Epithelial cell of proximal tubule (primary cell): ENCODE results near the gene TNK2. TPM values are rescaled to one million over a fixed set of nuclear protein-coding genes. Genes with fewer than 3 reads are reported as not detected.

Source experiments
- DNase-seq: peaks from one replicate; pipeline ENCODE4 v3.0.0-alpha.2; 2011; ENCODE audit warnings: low read depth
- H3K4me3 ChIP-seq: 2 replicates; pipeline ENCODE4 v1.5.1; 2011; ENCODE audit warnings: low read depth, mild to moderate bottlenecking, low read length
- total RNA-seq: library from RNA; depleted of rRNA; stranded (reverse); fragments of >200 nt; gene quantifications from 2 replicates; pipeline ENCODE4 v1.2.3, GENCODE V29; 2015
- TF ChIP-seq, protein P1 (sequence below): conservative IDR thresholded peaks from 2 replicates; pipeline ENCODE4 v1.5.1; 2012; ENCODE audit warnings: low read depth, mild to moderate bottlenecking, low read length

TNK2 gene
- total RNA-seq, 1 donor from 2014 or later: 21.0 TPM

DNA sequence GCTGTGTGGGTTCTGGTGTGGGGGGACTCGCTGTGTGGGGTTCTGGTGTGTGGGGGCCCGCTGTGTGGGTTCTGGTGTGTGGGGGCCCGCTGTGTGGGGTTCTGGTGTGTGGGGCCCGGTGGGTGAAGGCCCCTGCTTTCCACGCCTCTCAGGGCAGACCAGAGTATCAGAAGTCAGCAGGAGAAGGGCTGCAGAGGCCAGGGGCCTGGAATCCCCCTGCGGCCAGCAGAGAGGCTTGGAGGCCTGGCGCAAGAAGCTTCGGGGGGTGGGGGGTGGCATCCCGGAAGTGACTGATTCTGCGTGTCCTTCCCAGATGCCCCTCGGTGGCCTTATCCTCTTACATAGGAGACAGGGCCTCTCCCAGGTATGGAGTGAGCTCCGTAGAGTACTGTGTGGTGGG is 37.4 kb downstream of the TNK2 start:
- H3K4me3 ChIP-seq: no peak overlapping the region

GRCh38 chr3:195870442-195870841 is 37.9 kb downstream of the TNK2 start:
- no peak for DNase-seq
- no peak overlapping the region for H3K4me3 ChIP-seq
- TF ChIP-seq, protein P1, sequence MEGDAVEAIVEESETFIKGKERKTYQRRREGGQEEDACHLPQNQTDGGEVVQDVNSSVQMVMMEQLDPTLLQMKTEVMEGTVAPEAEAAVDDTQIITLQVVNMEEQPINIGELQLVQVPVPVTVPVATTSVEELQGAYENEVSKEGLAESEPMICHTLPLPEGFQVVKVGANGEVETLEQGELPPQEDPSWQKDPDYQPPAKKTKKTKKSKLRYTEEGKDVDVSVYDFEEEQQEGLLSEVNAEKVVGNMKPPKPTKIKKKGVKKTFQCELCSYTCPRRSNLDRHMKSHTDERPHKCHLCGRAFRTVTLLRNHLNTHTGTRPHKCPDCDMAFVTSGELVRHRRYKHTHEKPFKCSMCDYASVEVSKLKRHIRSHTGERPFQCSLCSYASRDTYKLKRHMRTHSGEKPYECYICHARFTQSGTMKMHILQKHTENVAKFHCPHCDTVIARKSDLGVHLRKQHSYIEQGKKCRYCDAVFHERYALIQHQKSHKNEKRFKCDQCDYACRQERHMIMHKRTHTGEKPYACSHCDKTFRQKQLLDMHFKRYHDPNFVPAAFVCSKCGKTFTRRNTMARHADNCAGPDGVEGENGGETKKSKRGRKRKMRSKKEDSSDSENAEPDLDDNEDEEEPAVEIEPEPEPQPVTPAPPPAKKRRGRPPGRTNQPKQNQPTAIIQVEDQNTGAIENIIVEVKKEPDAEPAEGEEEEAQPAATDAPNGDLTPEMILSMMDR: no peak

More for the DNA sequence above, 37.4 kb downstream of the TNK2 start:
- TF ChIP-seq, protein P1: no peak
- DNase-seq: no peak

DNA sequence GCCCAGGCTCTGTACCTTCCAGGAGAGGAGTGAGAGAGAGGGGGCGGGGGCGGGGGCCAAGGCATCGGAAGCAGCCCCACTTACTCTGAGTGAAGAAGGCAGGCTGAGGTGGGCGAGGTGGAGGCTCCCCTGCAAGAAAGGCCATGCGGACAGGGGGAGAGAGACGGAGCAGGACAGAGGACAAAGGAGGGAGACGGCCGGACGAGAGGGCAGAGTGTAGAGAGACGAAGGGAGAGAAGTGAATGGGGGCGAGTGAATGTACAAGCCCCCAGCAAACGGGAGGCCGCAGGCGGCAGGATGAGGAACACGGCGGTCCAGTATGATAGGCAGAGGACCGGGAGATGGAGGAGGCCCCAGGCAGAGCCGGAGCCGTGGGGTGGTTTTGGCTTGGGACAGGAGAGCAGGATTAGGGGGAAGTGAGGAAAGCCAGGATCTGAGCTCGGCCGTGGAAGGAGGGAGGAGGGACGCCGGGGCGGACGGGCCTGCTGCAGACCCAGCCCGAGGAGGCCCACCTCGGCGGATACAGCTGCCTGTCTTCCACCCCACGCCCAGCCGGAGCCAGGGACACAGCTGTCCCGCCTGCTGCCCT is 38.8 kb downstream of the TNK2 start:
- DNase-seq: no peak
- no peak overlapping the region for H3K4me3 ChIP-seq
- TF ChIP-seq, protein P1: no peak

GRCh38 chr3:195868866-195869412 is 39.4 kb downstream of the TNK2 start:
- no peak for DNase-seq
- TF ChIP-seq, protein P1: no peak
- H3K4me3 ChIP-seq: no peak overlapping the region

DNA sequence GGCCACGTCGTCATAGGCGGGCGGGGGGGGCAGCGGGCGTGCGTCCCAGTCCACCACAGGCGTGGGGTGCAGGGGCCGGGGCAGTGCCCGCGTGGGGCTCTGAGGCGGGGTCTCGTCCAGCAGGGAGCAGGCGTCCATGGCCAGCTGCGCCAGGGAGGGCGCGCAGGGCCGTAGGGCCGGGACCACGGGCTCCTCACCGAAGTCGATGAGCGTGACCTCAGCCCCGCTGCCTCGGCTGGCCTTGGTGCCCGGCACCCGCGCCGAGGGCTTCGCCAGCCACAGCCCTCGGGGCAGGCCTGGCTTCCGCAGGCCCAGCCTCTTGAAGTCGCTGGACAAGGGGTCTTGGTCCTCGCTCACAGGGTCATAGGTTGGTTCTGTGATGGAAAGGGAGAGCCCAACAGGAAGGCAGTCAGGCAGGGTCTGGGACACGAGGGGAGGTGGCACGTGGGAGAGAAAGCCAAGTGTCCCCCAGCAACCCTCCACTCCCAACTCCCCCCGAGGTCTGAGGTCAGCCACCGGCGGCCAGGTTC is 40.0 kb downstream of the TNK2 start:
- DNase-seq: no peak
- TF ChIP-seq, protein P1: no peak
- no peak overlapping the region for H3K4me3 ChIP-seq

DNA sequence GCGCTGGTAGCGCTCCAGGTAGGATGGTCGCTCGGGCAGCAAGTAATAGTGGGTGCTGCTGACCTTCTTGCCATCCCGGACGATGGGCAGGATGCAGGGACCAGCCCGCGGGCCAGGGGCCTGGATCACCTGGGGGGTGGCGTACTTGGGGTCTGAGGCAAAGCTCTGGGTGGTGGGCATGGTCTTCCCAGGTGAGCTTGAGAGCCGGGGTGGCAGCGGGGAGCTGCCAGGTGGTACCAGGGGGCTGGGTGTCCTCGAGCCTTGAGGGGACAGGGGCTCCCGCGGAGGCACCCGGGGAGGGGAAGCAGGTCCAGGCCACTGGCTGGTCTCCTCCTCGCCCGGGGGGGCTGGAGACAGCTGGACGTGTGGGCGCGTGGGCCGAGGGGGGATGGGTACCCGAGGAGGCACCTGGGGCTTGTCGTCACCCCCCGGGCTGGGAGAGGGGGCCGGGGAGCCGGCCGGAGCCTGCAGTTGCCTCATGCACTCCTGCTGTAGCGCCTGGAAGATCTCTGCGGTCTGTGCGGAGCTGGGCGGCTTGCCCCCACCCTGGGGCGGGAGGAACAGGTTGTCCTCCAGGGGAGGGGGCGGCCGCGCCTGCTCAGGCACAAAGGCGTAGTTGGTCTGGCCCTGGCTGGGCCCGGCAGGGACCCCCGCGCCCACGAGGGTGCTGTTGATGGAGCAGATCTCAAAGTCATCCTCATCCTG is 40.6 kb downstream of the TNK2 start:
- H3K4me3 ChIP-seq: no peak overlapping the region
- TF ChIP-seq, protein P1: no peak
- no peak for DNase-seq
